Measurements from ENCODE around the gene PUS3.
"Not testable (repeated sequence)": the region's sequence is repeated elsewhere in the genome, so short reads cannot be mapped to it uniquely, and the experiment has no call there.

PUS3 gene

GRCh38 chr11:125865354-125865753, 37.7 kb downstream of the PUS3 start:
- DNase-seq (ENCODE audit: low read depth) = not testable (repeated sequence)

- not testable (repeated sequence) for DNase-seq (ENCODE audit: low read depth)
Measured at GRCh38 chr11:125862786-125863185, 40.2 kb downstream of the PUS3 start.

- DNase-seq (ENCODE audit: low read depth) = not testable (repeated sequence)
Measured at GRCh38 chr11:125857670-125858069, 45.3 kb downstream of the PUS3 start.

- DNase-seq (ENCODE audit: low read depth) = no peak
Measured at GRCh38 chr11:125846188-125846587, 56.8 kb downstream of the PUS3 start.
